K562 treated with DMSO at 1 percent for 4 hours (cell line): ENCODE measurements around the gene OXSM. TPM values are rescaled to one million over a fixed set of nuclear protein-coding genes. Genes with fewer than 3 reads are reported as not detected.

Source experiments
- total RNA-seq: library from RNA; unstranded; fragments of 300-600 nt; gene quantifications from 2 replicates; pipeline ENCODE4 v1.2.3, GENCODE V29; 2022; ENCODE audit not compliant: insufficient read depth

Gene OXSM
- 19.3 and 39.3 TPM in 2 replicates for total RNA-seq

DNA sequence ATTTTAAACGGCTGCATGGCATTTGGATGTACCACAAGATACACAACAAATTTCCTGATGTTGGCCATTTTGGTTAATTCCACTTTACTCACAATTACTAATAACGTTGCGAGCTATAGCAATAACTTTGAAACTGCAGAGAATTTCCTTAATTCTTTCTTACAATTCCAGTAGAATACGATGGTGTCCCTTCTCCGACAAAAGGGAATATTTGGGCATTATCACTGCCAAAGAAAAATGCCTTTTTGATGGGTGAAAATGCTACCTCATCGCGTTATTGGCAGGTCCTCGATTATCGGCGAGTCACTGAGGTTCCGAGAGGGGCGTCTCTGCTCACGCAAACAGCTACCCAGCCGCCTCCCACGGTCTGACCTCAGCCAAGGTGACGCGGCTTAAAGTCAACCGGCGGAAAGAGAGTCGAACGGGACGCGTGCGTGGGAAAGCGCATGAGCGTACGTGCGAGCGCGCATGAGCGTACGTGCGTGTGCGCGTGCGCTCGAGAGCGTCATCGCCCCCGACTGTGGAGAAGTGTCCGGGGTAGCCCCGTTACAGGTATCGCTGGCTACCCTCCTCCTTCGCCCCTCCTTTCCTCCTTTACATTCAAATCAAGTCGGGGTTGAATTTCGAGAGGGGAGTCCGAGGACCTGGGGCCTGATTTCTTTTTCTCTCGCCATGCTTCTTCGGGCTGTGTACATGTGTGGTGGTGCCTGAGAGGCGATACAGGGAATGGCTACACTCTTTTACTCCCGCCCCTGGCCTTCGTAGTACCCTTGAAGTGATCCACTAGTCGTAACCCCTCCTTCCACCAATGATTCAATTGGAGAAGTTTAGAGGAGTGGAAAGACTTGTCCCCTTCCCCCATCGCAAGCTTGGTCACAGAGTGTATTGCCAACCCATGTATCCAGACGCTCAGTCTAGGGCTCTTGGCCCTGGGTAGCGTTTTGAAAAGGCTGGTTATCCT lies at the start of gene OXSM:
OXSM (plus strand) TSS at position 495 of the 961 bp plus-strand sequence. CDS start 931 bp downstream, outside the sequence.

DNA sequence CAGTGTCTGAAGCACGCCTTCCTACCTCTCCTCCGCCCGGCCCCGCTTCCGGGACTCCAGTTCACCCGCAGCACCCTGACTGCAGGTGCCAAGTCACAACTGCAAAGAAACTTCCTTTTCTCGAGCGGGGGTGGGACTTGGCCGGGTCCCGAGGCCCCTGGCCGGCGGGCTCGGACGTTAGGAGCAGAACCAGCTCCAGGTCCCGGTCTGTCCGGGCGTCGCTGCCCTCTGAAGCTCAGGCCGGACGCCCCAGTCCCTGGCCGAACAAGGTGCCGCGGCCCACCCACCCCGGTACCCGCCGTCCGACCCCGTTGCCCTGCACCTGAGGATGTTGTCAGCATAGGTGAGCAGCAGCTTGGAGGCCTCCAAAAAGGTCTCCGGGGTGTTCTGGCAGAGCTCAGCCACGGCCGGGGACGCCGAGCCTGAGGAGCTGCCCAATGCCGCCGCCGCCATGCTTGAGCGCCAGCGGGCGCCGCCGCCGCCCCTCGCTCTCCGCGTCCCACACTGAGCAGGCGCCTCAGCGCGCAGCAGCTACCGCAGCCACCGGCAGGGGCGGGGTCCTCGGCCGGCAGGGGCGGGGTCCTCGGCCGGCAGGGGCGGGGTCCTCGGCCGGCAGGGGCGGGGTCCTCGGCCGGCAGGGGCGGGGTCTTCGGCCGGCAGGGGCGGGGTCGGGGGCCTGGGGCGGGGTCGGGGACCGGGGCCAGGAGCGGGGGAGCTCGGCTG lies 6.8 kb upstream of the OXSM start, which contains the start of gene NGLY1:
NGLY1 (minus strand) TSS at position 506 of the 723 bp plus-strand sequence; CDS start at position 453, 53 bp downstream.

Other genes with a start within 250 kb of the OXSM start
- 79.2 and 85.2 TPM in 2 replicates for gene TOP2B, start 125.2 kb upstream of the OXSM start, total RNA-seq
- gene NGLY1, start 6.6 kb upstream of the OXSM start, total RNA-seq: 45.7 and 51.0 TPM in 2 replicates